Measurements from ENCODE around the gene CSTPP1. TPM values are rescaled to one million over a fixed set of nuclear protein-coding genes. Genes with fewer than 3 reads are reported as not detected.

CSTPP1 gene
- polyA plus RNA-seq, 1 donor (not counting 4 experiments of a cell fraction or from before 2014, with no cell fraction given): 20.0 TPM

DNA sequence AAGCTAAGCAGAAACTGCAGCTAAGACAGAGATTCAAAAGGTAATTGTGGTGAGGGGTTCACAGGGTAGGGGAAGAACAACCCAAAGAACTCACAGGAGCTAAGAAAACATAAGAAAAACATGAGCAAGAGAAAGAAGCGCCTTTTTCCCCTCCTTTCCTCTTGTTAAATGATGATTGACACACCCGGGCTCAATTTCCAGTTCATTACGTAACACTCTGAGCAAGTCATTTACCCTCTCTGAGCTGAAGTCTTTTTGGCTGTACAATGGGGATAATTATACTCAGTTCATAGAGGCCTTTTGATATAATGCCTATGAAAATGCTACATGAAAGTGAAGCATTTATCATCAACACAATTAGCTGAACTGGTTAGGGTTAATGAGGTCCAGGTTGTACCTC lies 35.4 kb upstream of the CSTPP1 start:
- no peaks in the 10 kb centered on the region for H3K4me1 ChIP-seq (ENCODE audit: control insufficient read depth, extremely low read depth, insufficient read depth, low read length)
- dilution Hi-C loops (cut with MboI; ENCODE audit: extremely low pct_ligation_motif_present, low sequenced_read_pairs): no loop called here
- no peak overlapping the region for H3K4me2 ChIP-seq (ENCODE audit: control insufficient read depth, extremely low read depth, insufficient read depth, low read depth, low read length)
- no peaks in the 10 kb centered on the region for H3K79me2 ChIP-seq (ENCODE audit: control insufficient read depth, insufficient read depth, low read length)
- TF ChIP-seq, protein P1, sequence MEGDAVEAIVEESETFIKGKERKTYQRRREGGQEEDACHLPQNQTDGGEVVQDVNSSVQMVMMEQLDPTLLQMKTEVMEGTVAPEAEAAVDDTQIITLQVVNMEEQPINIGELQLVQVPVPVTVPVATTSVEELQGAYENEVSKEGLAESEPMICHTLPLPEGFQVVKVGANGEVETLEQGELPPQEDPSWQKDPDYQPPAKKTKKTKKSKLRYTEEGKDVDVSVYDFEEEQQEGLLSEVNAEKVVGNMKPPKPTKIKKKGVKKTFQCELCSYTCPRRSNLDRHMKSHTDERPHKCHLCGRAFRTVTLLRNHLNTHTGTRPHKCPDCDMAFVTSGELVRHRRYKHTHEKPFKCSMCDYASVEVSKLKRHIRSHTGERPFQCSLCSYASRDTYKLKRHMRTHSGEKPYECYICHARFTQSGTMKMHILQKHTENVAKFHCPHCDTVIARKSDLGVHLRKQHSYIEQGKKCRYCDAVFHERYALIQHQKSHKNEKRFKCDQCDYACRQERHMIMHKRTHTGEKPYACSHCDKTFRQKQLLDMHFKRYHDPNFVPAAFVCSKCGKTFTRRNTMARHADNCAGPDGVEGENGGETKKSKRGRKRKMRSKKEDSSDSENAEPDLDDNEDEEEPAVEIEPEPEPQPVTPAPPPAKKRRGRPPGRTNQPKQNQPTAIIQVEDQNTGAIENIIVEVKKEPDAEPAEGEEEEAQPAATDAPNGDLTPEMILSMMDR (optimal IDR thresholded peaks at IDR 0.05 in 1 of 3, IDR thresholded peaks at IDR 0.05 in 1 of 3, conservative IDR thresholded peaks at IDR 0.05 in 1 of 3; ENCODE audit: extremely low read depth in 1 of 3, insufficient read depth in 2 of 3, low read length in 3 of 3): no peak
- no peak for TF ChIP-seq EZH2 (IDR thresholded peaks at IDR 0.05; ENCODE audit: low read length)
- no peaks in the 10 kb centered on the region for H3K27me3 ChIP-seq (ENCODE audit: control insufficient read depth, extremely low read depth, insufficient read depth, low read length)
- FAIRE-seq (no peak), DNase-seq (ENCODE audit: low read depth, low spot score) (no peak)
- no peak overlapping the region for H3K27ac ChIP-seq (ENCODE audit: control insufficient read depth, insufficient read depth, low read length)
- H3K4me3 ChIP-seq (ENCODE audit: control insufficient read depth in 2 of 3, extremely low read depth in 1 of 3, insufficient read depth in 2 of 3, low read depth in 1 of 3, low read length in 3 of 3): no peak overlapping the region
- H3K9me1 ChIP-seq (ENCODE audit: control insufficient read depth, extremely low read depth, insufficient read depth, low read length): no peaks in the 10 kb centered on the region
- no peaks in the 10 kb centered on the region for H4K20me1 ChIP-seq (ENCODE audit: control insufficient read depth, extremely low read depth, insufficient read depth, low read length)
- H2AFZ ChIP-seq (ENCODE audit: control insufficient read depth, low read length): no peak overlapping the region
- no peak overlapping the region for H3K9ac ChIP-seq (ENCODE audit: control insufficient read depth, extremely low read depth, insufficient read depth, low read length)
- no peaks in the 10 kb centered on the region for H3K9me3 ChIP-seq (ENCODE audit: control insufficient read depth, low read depth, low read length)
- peaks cover 2 to 6% of the 10 kb centered on the region in 2 experiments for H3K36me3 ChIP-seq (ENCODE audit: control insufficient read depth in 2 of 2, extremely low read depth in 1 of 2, insufficient read depth in 2 of 2, low read length in 2 of 2)

DNA sequence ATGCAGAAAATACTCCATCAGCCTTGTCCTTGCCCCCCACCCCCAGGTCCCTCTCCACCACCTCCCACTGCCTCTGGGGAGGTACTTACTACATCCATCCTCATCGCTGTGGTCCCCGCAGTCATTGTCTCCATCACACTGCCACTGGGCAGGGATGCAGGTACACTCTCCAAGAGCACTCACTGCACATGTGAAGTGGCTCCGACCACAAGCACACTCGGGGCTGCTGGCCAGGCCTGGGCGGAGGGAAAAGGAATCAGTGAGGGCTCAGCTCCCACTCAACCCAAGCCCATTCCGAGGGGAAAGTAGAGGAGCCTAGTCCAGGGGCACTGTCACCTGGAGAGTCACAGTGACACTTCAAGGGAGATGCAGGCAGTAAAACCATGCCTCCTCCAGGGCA lies 33.9 kb upstream of the CSTPP1 start:
- H3K4me1 ChIP-seq (ENCODE audit: control insufficient read depth, extremely low read depth, insufficient read depth, low read length): no peaks in the 10 kb centered on the region
- no peaks in the 10 kb centered on the region for H3K9me3 ChIP-seq (ENCODE audit: control insufficient read depth, low read depth, low read length)
- no peak overlapping the region for H3K4me3 ChIP-seq (ENCODE audit: control insufficient read depth in 2 of 3, extremely low read depth in 1 of 3, insufficient read depth in 2 of 3, low read depth in 1 of 3, low read length in 3 of 3)
- H3K27ac ChIP-seq (ENCODE audit: control insufficient read depth, insufficient read depth, low read length): no peak overlapping the region
- no peak for TF ChIP-seq EZH2 (IDR thresholded peaks at IDR 0.05; ENCODE audit: low read length)
- TF ChIP-seq, protein P1 (optimal IDR thresholded peaks at IDR 0.05 in 1 of 3, IDR thresholded peaks at IDR 0.05 in 1 of 3, conservative IDR thresholded peaks at IDR 0.05 in 1 of 3; ENCODE audit: extremely low read depth in 1 of 3, insufficient read depth in 2 of 3, low read length in 3 of 3): no peak
- H3K9ac ChIP-seq (ENCODE audit: control insufficient read depth, extremely low read depth, insufficient read depth, low read length): no peak overlapping the region
- no peaks in the 10 kb centered on the region for H4K20me1 ChIP-seq (ENCODE audit: control insufficient read depth, extremely low read depth, insufficient read depth, low read length)
- H3K36me3 ChIP-seq (ENCODE audit: control insufficient read depth in 2 of 2, extremely low read depth in 1 of 2, insufficient read depth in 2 of 2, low read length in 2 of 2): peaks cover 0 to 6% of the 10 kb centered on the region in 2 experiments
- H3K9me1 ChIP-seq (ENCODE audit: control insufficient read depth, extremely low read depth, insufficient read depth, low read length): no peaks in the 10 kb centered on the region
- dilution Hi-C loops (cut with MboI; ENCODE audit: extremely low pct_ligation_motif_present, low sequenced_read_pairs): no loop called here
- H3K27me3 ChIP-seq (ENCODE audit: control insufficient read depth, extremely low read depth, insufficient read depth, low read length): no peaks in the 10 kb centered on the region
- no peak overlapping the region for H3K4me2 ChIP-seq (ENCODE audit: control insufficient read depth, extremely low read depth, insufficient read depth, low read depth, low read length)
- H2AFZ ChIP-seq (ENCODE audit: control insufficient read depth, low read length): no peak overlapping the region
- DNase-seq (ENCODE audit: low read depth, low spot score): no peak
- FAIRE-seq: no peak
- H3K79me2 ChIP-seq (ENCODE audit: control insufficient read depth, insufficient read depth, low read length): no peaks in the 10 kb centered on the region
